GM19023 (cell line): Measurements from ENCODE around the gene CADM1.

Experiments used
- ATAC-seq: cut with Tn5 transposase; IDR thresholded peaks from one replicate; pipeline ENCODE4 v1.9.1; 2021; ENCODE audit warnings: mild to moderate bottlenecking, moderate library complexity; ENCODE audit not compliant: unreplicated experiment

Gene CADM1

GRCh38 chr11:115256397-115257197 is 247.6 kb downstream of the CADM1 start:
- ATAC-seq = peak; percentile 70

GRCh38 chr11:115255006-115255762 is 249.0 kb downstream of the CADM1 start:
- ATAC-seq = no peak

DNA sequence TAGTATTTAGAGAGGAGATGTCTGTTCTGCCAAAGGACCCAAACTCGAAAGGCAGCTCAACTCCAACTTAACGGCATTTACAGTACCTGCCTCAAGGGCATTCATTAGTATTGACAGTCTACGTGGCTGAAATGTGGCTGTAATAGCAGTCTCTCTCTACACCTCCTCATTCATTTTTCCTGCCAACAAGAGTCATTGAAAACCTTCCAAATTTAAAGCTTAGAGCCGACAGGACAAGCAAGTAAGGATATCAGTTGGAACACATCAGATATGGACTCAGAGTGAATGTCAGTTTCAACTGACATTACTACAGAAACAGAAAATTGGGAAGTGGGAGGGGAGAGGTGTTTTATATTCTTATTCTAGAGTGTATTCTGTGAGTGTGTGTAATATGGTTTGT is 253.1 kb downstream of the CADM1 start:
- no peak for ATAC-seq

- no peak for ATAC-seq
Observed at GRCh38 chr11:115249061-115249578, 255.1 kb downstream of the CADM1 start.

DNA sequence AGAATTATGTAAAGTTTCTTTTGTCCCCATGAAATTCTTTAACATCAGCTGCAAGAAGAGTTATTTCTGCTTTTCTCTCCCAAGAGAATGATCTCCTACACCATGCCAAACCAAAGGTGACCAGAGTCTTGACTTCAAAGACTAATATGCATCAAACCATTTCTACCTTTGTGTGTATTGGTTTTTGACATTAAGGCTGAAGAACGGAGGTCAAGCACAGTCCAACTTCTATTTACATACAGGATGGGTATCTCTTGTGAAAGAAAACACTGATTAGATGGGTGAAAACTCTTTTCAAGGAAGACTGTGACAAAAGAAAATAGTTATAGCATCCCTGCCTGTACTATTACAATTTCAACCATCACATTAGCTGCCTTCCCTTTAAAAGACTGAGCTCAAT is 256.3 kb downstream of the CADM1 start:
- no peak for ATAC-seq

DNA sequence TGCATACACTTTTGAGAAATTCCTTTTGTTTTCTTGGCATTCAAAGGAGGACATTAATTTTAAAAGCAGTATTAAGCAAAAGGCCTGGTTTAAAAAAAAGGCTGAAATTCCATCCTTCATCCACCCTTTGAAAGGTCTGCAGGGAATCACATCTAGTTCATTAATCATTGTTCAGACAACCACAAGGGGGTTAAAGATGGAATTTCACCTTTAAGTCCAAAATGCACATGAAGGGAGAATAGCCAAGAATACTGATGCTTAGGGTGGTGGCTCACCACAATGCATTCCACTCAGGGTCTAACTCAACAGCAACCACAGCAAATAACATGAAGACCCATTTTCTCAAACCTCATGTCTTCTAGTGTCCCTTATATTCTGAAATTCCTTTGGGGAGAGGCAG is 256.9 kb downstream of the CADM1 start:
- ATAC-seq = no peak

GRCh38 chr11:115244758-115245157 is 259.5 kb downstream of the CADM1 start:
- ATAC-seq = no peak

GRCh38 chr11:115244296-115244695 is 259.9 kb downstream of the CADM1 start:
- ATAC-seq = no peak

GRCh38 chr11:115242982-115243381 is 261.2 kb downstream of the CADM1 start:
- ATAC-seq = no peak

- no peak for ATAC-seq
Observed at GRCh38 chr11:115241899-115242298, 262.3 kb downstream of the CADM1 start.

GRCh38 chr11:115238791-115239190 is 265.4 kb downstream of the CADM1 start:
- ATAC-seq = no peak

- no peak for ATAC-seq
Observed at GRCh38 chr11:115238086-115238485, 266.1 kb downstream of the CADM1 start.

DNA sequence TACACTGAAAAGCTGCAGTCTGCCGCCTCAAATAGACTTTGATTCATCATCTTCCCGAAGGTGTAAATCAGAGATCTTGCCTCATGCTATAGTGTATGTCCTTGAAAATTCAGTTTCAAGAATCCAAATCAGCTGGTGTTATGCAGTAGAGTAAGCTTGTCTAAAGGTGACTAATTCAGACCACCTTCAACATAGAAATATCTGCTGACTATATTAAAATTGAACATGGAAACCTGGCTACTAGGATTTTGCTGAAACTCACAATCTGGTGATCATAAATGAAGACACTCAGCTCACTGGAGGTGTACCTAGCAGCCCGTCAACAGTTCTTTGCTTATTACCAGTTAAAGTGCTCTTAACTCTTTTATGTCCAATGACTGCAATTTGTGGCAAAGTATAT is 266.6 kb downstream of the CADM1 start:
- ATAC-seq = no peak

DNA sequence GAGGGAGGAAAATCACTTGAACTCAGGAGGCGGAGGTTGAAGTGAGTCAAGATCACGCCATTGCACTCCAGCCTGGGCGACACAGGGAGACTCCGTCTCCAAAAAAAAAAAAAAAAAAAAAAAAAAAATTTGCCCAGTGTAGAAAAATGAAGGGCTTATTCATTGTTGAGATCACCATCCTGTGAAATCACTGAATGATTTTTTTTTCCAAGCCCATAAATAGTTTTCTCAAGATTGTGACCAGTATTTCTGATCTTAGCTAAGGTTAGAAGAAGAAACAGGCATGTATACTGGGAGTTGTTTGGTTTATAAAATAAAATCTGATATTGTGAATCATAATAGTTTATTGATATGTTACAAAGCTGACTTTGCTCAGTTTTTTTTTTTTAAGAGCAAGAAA is 269.4 kb downstream of the CADM1 start:
- no peak for ATAC-seq

DNA sequence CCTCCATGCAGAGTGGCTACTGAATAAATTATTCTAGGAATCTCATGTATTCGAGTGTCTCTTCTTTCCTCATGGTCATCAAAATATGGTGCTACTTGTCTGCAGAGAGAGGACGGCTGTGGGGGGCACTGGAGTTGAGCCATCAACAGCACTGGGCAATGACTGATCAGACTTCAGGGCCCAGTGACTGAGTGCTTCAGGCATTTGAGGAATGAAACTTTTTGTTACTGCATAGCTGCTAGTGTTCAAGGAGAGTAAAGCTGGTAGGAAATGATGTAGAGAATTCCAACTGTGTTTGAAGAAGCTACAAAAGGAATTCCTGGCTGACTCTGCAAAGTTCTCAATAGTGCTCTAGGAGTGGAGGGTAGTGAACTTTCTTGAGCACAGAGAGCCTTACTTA is 277.7 kb downstream of the CADM1 start:
- no peak for ATAC-seq

- no peak for ATAC-seq
Observed at GRCh38 chr11:115224551-115224950, 279.7 kb downstream of the CADM1 start.

- peak; percentile 37 for ATAC-seq
Observed at GRCh38 chr11:115222863-115223530, 281.2 kb downstream of the CADM1 start.

DNA sequence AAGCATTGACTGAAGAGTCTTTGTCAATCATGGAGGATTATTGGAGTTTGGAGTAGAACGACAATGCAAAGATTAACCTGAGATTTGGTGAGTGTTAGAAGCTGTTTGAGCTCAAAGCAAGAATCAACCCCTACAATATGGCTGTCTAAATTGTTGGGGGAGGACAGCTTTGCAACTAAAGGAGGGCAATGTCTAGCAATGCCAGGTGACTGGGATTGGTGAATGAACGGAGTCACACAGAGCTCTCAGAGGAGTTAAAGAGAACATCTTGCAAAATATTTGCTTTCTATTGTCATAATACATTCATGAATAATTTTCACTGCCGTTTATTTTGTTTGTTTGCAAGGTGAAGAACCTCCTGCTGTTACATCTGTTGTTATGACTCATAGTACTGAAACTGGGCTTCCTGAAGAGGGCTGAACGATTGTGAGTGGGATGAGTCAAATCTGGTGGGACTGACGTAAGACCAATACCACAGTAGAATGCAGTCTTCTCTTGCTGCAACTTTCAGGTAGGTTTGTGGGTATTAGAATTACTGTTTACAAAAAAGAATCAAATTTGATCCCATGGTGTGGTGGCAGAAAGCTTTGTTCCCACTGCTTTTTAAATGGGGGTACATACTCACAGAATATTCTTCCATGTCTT is 281.9 kb downstream of the CADM1 start:
- peak; percentile 96 for ATAC-seq

DNA sequence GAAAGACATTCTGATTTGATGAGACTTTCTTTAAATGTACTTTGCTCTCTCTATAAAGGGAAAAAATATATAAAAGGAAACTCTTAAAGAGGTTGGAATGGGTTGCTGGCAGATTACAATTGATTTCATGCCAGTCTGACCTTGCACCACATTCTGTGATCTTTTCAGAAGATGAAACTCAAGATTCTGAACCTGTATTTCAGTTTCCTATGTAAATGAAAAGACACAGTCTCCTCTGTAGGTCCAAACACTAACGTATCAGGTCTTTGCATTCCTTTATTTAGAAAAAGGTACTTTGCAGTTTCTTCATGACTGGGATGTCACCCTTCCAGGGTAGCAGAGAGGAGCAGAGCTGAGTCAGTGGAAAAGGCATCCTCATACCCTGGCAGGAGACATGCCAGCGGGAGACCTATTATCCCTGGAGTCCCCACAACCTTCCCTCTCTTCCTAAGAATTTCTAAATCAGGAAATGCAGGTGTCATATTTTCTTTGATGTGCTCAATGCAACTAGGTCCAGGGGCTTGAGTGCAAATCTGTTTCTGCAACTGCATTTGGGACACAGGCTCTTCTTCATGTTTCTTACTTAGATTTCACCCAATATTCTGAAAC is 282.6 kb downstream of the CADM1 start:
- no peak for ATAC-seq

DNA sequence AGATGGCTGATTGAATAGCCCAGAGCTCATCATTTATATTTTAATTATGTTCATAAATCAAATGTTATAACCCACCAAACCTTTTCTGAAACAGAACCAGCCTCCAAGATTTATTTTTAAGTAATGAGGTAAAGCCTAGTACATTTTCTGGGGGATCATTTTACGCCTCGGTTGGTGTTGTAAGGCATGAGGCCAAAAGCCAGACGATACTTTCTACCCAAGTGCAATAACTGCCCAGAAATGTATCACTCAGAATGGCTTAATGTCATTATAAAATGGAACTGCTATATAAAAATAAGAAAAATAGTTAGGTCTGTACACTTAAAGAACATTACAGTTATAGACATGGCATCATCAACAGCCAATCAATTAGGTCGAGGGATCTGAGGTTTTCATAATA is 283.3 kb downstream of the CADM1 start:
- ATAC-seq = no peak

GRCh38 chr11:115220423-115220822 is 283.8 kb downstream of the CADM1 start:
- no peak for ATAC-seq
